Measurements from ENCODE around the gene EGFL7.
"Not testable (repeated sequence)": the region's sequence is repeated elsewhere in the genome, so short reads cannot be mapped to it uniquely, and the experiment has no call there.

EGFL7 gene

DNA sequence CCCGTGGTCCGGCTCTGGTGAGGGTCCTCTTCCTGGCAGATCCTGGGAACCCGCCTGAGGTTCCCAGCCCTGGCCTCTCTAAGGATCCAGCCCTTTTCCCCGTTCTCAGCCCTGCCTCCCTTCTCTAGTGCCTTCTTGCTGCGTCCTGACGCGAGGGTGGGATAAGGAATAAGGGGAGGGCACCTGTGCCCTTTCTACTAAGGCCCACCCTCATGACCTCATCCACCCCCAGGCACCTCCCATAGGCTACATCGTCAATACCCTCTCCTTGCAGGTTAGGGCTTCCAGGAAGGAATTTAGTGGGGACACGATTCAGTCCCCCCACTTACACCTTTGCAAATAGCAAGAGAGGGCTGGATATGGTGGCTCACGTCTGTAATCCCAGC, 38.9 kb downstream of the EGFL7 start:
- DNase-seq = no peak

DNA sequence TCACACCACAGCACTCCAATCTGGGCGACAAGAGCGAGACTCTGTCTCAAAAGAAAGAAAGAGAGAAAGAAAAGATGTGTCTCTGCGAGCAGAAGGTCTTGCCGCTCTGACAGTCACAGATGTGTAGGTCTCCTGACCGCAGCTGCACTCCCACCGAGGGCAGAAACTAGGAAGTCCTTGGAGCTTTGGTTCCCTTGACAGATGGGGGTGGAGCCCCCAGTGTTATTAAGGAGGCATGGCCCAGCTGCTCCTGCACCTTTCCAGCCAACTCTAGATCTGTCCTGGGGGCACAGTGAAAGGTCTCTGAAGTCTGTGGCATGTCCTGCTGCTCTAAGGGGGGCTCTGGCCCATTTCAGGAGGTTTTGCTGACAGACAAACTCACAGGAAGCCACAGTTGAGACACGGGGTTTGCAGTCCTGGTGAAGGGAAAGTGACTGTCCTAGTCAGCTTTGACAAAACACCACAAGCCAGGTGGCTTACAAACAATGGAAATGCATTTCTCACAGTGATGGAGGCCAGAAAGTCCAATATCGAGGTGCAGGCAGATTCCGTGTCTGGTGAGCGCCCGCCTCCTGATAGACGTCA, 40.7 kb downstream of the EGFL7 start:
- no peak for DNase-seq

DNA sequence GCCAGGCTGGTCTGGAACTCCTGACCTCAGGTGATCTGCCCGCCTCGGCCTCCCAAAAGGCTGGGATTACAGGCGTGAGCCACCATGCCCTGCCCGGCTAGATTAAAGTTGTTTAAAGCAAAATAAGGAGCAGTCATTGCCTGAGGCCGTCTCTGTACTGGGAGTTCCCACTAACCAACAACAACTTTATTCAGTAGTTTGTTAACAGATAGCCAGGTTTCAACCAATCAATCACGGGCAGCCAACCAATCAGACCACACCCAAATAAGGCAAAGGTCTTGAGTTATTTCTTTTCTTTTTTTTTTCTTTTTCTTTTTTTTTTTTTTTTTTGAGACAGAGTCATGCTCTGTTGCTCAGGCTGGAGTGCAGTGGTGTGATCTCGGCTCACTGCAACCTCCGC, 42.0 kb downstream of the EGFL7 start:
- not testable (repeated sequence) for DNase-seq

DNA sequence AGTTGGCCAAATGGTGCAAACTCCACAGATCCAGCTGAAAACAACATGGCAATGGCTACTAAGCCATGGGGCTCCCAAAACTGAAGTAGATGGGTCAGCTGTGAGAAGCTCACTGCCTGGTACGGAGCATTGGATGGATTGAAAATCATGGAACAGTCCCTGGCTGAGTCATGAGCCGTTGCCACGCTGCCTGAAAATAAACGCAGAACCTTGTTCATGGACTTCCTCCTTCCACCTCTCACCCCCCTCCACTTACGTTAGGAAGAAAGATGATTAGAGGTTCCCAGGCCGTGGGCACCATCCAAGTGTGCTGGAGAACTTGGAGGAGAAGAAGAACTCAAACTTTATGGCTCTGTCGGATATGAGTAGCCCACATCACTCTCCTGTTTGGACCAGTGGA, 42.8 kb downstream of the EGFL7 start:
- DNase-seq = no peak

DNA sequence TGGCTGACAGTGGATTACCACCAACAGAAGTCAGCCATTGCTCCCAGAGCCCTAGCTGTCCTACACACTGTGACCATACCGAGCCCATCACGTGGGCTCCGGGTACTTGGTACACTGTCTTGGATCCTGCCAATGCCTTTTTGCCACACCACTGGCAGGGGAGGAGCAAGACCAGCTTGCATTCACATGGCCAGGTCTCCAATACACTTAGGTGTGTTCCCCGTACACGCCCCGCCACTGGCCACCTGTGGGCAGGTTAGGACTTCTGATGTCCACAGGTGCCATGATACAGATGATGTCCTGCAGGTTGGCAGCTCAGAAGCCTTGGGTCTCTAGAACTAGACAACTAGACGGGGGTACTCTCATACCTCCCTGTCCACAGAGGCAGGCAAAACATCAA, 44.3 kb downstream of the EGFL7 start:
- DNase-seq = no peak

DNA sequence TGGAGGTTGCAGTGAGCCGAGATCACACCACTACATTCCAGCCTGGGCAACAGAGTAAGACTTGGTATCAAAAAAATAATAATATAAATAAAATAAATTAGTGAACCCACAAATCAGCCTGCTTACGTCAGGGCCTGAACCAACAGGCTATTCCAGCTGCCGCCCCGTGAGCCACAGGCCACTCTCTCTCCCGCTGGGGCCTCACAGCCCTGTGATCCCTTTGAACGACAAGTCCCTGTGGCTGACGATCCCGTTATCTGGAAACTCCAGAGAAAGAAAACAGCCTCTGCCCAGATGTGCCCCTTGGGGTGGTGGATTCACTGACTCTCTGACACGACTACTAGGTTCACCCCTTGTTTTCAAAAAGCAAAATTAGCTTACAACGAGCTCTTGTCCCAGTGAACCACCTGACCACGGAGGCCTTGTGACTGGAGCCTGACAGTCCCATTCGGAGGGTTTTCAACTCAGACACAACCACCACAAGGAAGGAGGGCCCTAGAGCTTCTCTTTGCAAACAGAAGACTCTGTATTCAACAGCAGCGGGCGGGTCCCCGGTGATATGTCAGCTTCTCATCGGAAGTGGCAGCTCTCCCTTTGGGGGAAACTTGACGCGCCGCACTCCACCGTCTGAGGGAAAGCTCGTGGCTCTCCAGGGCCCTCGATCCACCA, 45.3 kb downstream of the EGFL7 start:
- DNase-seq = no peak

DNA sequence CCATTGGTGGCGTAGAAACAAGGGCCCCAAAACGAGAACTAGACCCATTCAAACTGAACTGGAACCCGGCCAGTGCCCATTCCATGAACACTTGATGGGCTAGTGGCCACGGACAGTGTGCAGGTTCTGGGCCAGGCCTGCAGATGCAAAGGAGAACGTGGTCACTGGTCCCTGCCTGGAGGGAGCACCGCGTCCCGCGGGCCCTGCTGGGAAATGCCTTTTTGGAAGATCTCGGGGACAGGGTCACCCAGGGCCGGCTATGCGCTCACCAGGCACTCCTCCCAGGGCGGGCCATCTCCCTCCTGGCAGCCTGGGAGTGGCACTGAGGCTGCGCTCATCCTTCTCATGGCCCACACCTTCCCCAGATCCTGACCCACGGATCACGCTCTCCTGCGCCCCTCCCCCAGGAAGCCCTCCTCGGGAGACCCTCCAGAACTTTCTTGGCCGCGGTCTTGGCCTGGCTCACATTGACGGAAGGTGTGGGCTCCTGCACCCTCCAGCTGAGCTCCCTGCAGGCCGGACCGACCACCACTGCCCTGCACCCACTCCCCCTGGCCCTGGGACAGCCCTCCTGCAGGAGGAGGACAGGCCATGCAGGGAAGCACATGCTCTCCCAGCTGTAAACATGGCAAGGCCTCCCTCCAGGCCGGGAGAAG, 46.9 kb downstream of the EGFL7 start:
- DNase-seq = no peak

DNA sequence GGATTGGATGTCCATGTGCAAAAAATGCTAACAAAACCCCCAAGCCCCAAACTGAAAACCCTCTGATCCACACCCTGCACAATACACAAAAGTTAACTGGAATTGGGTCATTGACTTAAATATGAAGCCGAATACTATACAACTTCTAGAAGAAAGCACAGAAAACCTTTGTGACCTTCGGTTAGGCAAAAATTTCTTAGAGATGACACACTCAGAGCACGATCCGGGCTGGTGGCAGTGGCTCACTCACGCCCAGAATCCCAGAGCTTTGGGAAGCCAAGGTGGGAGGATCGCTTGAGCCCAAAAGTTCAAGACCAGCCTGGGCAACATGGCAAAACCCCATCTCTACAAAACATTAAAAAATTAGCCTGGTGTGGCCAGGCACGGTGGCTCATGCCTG, 47.8 kb downstream of the EGFL7 start:
- no peak for DNase-seq

DNA sequence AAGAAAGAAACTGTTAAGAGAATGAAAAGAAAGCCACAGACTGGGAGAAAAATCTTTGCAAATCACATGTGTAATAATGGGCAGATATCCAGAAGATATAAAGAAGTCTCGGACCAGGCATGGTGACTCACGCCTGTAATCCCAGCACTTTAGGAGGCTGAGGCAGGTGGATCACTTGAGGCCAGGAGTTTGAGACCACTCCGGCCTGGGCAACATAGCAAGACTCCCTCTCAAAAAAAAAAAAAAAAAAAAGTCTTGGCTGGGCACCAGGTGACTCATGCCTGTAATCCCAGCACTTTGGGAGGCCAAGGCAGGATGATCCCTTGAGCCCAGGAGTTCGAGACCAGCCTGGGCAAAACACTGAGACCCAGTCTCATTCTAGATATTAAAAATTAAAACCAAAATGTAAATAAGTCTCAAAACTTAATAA, 48.5 kb downstream of the EGFL7 start:
- DNase-seq = not testable (repeated sequence)

DNA sequence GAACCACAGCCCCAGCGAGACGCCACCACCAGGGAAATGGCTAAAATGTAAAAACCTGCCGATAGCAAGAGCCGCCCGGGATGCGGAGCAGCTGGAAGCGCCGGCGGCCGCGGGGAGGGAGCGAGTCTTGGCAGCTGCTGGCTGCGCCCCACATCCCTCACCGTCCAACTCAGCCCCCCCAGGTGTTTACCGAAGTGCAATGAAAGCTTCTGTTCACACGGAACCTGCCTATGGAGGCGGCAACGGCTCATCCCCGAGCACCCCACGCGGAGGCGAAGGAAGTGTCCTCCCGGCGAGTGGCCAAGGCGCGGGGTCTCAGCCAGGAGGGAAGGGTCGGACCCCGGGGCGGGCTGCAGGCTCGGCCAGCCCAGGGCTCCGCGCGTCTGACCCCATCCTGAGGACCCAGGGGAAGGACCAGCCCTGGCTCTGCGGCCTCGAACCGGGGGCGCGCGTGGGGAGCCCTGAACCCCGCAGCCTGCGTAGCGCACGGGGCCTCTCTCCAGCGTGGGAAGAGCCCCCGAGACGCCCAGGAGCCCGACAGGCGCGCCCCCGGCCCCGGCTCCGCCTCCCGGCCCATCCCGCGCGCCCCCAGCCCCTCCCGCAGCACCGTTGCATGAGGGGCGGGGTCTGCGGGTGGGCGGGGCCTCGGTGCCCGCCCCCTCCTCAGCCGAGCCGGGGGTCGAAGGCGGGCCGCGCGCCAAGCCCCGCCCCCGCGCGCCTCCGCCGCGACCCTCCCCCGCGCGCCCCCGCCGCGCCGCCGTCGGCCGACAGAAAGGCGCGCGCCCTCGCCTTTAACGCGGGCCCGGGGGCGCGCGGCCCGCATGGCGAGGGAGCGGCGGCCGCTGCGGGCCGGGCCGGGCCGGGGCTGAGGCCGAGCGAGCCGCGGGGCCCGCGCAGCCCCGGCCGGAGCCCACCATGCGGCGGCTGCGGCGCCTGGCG, 49.3 kb downstream of the EGFL7 start, which contains the start of gene DIPK1B:
TSS of gene DIPK1B (plus strand) at position 822 of the 939 bp plus-strand sequence. CDS start at position 916, 94 bp downstream.
- no peak for DNase-seq

DNA sequence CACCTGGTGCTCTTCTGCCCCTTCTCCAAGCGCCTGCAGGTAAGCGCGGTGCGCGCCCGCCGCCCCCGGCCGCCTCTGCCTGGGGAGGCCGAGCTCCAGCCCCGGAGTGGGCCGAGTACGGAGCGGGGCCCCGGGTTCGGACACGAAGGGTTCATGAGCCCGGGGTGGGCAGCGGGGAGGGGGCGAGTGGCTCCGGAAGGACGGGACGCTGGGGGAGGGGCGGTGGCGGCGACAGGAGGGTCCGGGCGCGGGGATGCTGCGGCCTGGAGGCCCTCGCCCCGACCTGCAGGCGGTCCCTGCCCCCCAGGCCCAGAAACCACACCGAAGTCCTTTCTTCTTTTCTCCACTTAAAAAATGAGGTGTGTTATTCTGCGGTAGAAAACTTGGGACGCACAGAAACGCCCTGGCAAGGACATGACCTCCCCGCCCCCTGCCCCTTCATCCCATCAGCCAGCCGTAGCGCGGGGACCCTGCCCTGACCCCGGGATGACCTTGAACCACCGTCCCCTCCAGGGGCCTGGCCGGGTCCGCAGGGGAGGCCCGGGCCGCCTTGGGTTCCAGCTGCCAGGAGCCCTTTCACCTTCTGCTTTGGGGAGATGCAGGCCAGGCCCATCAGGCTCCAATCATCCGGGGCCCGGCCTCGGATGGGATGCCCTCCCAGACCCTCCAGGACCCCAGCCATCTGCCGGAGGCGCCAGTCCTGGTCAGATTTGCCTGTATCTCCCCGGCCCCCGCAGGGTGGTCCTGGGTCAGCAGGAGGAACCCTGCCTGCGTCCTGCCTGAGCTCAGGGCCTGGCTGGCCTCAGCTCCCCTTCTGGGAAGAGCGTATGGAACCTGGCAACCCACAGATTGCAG, 50.2 kb downstream of the EGFL7 start:
- DNase-seq = no peak

DNA sequence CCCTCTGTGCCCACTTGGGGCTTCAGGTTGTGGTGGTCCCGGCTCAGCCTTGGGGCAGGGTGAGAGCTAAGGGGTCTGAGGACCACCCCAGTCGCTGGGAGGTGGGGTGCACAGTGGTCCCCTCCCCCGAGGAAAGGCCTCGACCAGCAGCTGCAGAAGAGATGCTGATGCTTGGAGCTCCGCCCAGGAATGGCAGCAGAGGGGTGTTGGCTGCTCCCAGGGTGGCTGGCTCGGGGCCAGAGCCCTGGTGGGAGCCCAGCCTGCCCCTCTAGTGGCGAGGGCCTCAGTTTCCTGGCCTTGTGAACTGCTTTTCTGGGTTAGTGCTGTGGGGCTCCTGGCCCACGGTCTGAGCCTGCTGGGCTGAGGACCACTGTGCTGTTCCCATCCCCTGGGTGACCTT, 50.8 kb downstream of the EGFL7 start:
- no peak for DNase-seq

DNA sequence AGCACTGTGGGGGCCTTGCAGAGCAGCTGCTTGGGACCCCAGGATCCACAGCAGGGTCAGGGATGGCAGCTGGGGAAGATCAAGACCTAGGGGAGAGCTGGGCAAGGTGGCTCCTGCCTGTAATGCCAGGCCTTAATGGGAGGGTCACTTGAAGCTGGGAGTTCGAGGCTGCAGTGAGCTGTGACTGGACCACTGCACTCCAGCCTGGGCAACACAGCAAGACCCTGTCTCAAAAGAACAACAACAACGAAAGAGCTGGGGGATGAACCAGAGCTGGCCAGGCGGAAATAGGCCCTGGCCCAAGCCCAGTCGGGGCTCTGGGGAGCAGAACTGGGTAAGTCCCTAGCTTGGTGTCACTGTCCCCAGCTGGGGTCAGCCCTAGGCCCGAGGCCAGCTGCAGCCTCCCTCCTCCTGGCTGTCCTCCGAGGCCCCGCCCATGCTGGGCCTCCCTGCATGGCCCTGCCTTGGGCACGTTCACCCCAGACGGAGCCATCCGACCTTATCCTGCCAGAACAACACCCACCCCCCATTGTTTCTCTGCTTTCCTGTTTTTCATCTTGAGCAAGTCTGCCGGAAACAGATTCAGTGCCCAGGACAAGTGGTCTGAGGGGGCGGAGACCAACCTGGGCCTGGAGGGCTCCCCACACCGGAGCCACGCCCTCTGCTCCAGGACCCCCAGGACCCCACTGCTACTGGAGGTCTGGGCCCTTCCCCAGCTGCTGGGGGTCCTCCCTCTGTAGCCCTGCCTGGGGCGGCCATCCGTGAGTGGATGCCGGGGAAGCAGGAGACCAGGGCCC, 51.6 kb downstream of the EGFL7 start:
- DNase-seq = no peak

DNA sequence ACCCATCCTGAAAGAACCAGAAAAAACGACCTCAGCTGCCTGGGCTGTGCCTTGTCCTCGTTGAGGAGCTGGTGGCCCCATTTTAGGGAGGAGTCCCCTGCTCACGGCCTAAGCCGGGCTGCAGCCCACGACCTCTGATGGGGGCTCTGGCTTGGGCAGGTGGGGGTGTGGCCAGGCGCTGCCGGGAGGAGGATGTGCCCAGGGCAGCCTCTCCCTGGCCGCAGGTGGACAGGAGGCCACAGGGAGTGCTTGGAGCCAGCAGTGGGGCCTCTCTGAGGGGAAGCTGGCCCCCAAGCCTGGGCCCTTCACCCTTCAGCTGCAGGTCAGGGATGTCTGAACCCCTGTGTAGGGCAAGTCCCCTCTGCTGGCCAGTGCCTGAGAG, 52.2 kb downstream of the EGFL7 start:
- DNase-seq = no peak

DNA sequence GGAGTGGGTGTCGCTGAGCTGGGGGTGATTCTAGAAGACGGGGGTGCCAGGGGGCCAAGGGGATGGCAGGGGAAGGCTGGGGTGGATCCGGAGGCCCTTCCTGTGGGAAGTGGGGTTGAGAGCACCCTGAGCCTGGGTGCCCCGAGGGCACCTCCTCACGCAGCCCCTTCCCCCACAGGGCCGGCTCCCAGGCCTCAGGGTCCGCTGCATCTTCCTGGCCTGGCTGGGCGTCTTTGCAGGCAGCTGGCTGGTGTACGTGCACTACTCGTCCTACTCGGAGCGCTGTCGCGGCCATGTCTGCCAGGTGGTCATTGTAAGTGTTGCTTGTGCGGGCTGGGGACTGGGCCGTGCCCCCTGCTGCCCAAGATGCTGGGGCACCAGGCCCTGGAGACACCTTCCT, 54.7 kb downstream of the EGFL7 start:
- no peak for DNase-seq

DNA sequence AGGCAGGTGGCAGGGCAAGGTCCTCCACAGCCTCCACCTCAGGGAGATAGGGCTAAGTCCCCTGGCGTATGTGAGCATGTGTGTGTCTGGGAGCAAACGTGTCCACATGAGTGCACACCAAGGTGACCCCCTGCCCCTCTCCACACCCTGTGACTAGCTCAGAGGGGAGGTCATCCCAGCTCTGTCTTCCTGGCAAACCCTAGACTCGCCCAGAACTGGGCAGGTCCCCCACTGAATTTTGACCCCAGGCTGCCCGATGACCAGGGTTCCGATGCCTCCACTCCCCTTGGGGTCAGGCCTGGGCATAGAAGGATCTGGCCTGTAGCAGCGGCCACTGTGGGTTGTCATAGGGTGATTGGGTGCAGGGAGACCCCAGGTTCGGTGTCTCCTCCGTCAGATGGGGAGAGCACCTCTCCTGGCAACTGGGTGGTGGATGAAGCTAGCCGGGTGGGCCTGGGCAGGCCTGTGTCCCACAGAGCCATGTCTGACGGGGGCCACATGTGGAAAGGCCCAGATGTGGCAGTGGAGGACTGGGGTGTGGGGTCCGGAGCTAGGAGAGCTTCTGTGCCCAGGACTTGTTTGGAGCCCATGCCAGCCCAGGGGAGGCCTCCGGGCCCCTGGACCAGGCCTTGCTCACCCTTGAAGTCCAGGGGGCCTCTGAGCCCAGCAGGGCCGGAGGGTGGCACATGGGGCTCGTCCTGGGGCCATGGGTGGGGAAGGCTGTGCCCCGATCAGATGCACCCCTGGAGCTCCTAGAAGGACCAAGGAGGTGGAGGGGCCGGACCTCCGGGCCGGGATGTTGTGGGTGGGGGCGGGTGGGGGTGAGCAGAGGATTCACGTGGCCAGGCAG, 55.9 kb downstream of the EGFL7 start:
- no peak for DNase-seq

DNA sequence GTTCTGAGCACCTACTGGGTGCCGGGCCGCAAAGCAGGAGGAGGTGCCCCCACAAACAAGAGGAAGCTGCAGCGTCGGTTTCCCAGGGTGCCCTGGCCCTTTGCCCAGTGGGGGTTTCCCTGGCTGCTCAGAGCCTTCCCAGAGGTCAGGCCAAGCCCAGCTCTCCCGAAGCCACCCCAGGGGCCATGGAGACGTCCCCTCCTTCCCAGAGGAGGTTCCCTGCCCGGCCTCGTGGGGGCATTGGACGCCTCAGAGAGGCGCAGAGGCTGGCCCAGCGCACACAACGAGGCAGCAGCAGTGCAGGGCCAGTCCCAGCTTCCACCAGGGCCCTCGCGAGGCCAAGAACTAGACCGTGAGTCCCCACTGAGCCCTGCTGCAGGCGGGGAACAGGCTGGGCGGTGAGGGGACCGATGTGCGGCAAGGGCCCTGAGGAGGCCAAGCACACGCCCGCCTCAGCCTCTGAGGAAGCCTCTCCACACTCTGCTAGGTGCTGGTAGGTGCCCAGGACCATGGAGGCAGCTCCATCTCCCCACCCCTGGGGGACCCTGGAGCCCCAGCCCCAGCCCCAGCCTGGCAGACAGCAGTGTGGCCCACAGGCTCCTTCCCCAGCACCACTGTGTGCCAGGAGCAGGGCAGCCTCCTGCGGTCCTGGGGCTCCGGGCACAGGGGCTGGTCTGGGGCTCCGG, 56.6 kb downstream of the EGFL7 start:
- no peak for DNase-seq

DNA sequence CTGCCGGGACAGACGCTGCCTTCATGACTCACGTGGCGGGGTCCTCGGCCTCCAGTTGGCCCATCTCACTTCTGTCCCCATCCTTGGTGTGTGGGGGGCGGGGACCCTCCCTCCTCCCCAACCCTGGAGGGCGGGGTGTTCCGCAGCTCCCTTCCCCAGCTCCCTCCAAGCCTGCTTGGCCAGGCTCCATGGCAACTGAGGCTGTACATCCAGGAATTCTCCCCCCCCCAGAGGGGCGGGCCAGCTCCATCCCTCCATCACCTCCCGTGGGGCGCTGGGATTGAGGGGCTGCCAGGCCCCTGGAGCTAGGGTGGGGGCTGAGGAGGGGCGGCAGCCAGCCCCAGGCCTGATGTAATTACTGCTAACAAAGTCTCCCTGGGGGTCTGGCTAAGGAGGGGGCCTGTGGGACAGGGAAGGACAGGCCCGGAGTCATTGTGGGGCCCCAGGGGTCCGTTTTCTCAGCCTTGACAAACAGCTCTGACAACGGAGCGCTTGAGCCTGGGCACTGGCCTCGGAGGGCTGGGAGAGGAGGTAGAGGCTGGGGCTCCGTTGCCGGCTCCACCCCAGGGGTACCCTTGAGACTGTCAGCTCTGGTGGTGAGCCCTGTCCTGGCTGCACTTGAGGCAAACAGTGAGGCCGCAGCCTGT, 57.7 kb downstream of the EGFL7 start:
- no peak for DNase-seq

DNA sequence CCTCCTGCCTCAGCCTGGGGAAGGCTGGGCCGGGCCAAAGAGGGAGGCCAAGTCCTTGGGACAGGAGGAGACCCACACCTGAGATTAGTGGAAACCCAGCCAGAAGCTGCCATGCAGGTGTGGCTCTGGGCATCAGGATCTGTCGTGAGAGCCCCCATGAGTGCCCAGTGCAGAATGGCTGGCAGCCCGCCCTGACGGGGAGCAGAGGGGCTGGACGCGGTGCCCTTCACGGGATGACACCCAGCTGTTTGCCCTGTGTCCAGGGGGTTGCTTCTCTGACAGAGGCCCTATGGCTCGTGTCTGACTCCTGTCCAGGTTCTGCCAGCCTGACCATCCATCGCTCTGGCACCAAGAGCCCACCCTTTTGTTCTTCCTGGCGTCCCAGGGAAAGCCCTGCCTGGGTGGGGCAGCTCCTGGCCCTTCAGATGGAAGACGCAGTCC, 58.2 kb downstream of the EGFL7 start:
- no peak for DNase-seq

Data from AML-193 (cell line).